Neural progenitor cell (in vitro differentiated cells): Measurements from ENCODE around the gene SPHK1. TPM values are rescaled to one million over a fixed set of nuclear protein-coding genes. Genes with fewer than 3 reads are reported as not detected.
A peak's percentile ranks its signal among the peaks of the same experiment; 100 is the strongest.

Experiments
- DNase-seq: peaks from one replicate; pipeline ENCODE4 v3.0.0-alpha.2; 2016; ENCODE audit warnings: low spot score
- H2AFZ ChIP-seq: fragments of 200-600 bp; sonication (generic); replicated peaks from 2 replicates; pipeline ENCODE4 v1.6.1; 2016; ENCODE audit warnings: antibody characterized with exemption
- H3F3A ChIP-seq: fragments of 200-600 bp; sonication (generic); 2 replicates; pipeline ENCODE4 v1.6.1; 2016; ENCODE audit warnings: antibody characterized with exemption, low read depth
- H3K27ac ChIP-seq: fragments of 200-600 bp; sonication (generic); 2 replicates; pipeline ENCODE4 v1.5.1; 2016; ENCODE audit warnings: mild to moderate bottlenecking
- H3K27me3 ChIP-seq: fragments of 200-600 bp; sonication (generic); 2 replicates; pipeline ENCODE4 v1.6.1; 2016; ENCODE audit warnings: mild to moderate bottlenecking, moderate library complexity
- H3K36me3 ChIP-seq: fragments of 200-600 bp; sonication (generic); 2 replicates; pipeline ENCODE4 v1.5.1; 2016
- H3K4me1 ChIP-seq: fragments of 200-600 bp; sonication (generic); 2 replicates; pipeline ENCODE4 v1.6.1; 2016; ENCODE audit warnings: mixed run types
- H3K4me2 ChIP-seq: fragments of 200-600 bp; sonication (generic); 2 replicates; pipeline ENCODE4 v1.6.1; 2016
- H3K4me3 ChIP-seq: fragments of 200-600 bp; sonication (generic); 2 replicates; pipeline ENCODE4 v1.5.1; 2016
- H3K79me2 ChIP-seq: fragments of 200-600 bp; sonication (generic); 2 replicates; pipeline ENCODE4 v1.6.1; 2016; ENCODE audit warnings: low read depth
- H3K9ac ChIP-seq: fragments of 200-600 bp; sonication (generic); 2 replicates; pipeline ENCODE4 v1.6.1; 2016
- H3K9me3 ChIP-seq: fragments of 200-600 bp; sonication (generic); 2 replicates; pipeline ENCODE4 v1.5.1; 2016; ENCODE audit warnings: low read depth
- H4K20me1 ChIP-seq: fragments of 200-600 bp; sonication (generic); 2 replicates; pipeline ENCODE4 v1.6.1; 2016; ENCODE audit warnings: low read depth
- H3K27ac Mint-ChIP-seq: 3 replicates; pipeline ENCODE4 v1.8.0; 2021; ENCODE audit warnings: mixed read lengths
- H3K27me3 Mint-ChIP-seq: 2 replicates; pipeline ENCODE4 v1.8.0; 2022; ENCODE audit warnings: low read depth, mild to moderate bottlenecking, inconsistent platforms, moderate library complexity, mixed read lengths; ENCODE audit not compliant: insufficient read depth
- H3K36me3 Mint-ChIP-seq: 3 replicates; pipeline ENCODE4 v1.8.0; 2021; ENCODE audit warnings: mixed read lengths
- H3K4me1 Mint-ChIP-seq: 3 replicates; pipeline ENCODE4 v1.8.0; 2021; ENCODE audit warnings: mixed read lengths
- H3K4me3 Mint-ChIP-seq: 3 replicates; pipeline ENCODE4 v1.8.0; 2021; ENCODE audit warnings: mild to moderate bottlenecking, moderate library complexity, mixed read lengths
- H3K9me3 Mint-ChIP-seq: 3 replicates; pipeline ENCODE4 v1.8.0; 2020; ENCODE audit warnings: mixed read lengths
- EZH2 ChIP-seq: fragments of 200-600 bp; sonication (generic); IDR thresholded peaks from 2 replicates; pipeline ENCODE4 v1.6.1; 2017; ENCODE audit warnings: antibody characterized with exemption, mild to moderate bottlenecking, moderate library complexity
- EZH2phosphoT487 ChIP-seq: fragments of 200-600 bp; sonication (generic); IDR thresholded peaks from 2 replicates; pipeline ENCODE4 v1.6.1; 2017; ENCODE audit warnings: antibody characterized with exemption
- total RNA-seq: library from RNA; depleted of rRNA; stranded (reverse); fragments of >200 nt; gene quantifications from 2 replicates; pipeline ENCODE4 v1.2.3, GENCODE V29; 2015; ENCODE audit warnings: low replicate concordance
- TF ChIP-seq, protein P1 (sequence below): fragments of 200-600 bp; sonication (generic); IDR thresholded peaks from 2 replicates; pipeline ENCODE4 v1.5.1; 2017; ENCODE audit warnings: antibody characterized with exemption, mild to moderate bottlenecking

SPHK1 gene
- total RNA-seq, 1 donor from 2014 or later, result 1.3 TPM

DNA sequence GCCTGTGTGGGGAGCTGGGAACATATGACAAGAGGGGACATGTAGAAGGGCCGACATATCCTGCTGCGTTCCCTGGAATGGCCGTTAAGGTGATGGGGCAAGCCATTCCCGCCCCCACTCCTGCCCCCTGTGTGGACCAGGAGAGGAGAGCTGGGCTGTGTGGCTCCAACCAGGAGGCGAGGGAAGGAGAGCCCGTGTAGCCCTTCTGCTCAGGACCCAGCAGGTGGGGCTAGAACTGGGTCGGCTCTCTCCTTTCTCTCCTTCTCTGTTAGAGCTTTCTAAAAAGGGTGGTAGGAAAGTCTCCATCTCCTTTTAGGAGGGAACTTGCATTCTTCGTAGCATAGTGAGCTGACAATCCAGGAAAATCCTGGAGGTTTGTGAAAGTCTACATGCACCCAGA lies 12.8 kb downstream of the SPHK1 start:
- TF ChIP-seq EZH2 (no peak), EZH2phosphoT487 (no peak)
- TF ChIP-seq, protein P1, sequence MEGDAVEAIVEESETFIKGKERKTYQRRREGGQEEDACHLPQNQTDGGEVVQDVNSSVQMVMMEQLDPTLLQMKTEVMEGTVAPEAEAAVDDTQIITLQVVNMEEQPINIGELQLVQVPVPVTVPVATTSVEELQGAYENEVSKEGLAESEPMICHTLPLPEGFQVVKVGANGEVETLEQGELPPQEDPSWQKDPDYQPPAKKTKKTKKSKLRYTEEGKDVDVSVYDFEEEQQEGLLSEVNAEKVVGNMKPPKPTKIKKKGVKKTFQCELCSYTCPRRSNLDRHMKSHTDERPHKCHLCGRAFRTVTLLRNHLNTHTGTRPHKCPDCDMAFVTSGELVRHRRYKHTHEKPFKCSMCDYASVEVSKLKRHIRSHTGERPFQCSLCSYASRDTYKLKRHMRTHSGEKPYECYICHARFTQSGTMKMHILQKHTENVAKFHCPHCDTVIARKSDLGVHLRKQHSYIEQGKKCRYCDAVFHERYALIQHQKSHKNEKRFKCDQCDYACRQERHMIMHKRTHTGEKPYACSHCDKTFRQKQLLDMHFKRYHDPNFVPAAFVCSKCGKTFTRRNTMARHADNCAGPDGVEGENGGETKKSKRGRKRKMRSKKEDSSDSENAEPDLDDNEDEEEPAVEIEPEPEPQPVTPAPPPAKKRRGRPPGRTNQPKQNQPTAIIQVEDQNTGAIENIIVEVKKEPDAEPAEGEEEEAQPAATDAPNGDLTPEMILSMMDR, result no peak
- Histone ChIP-seq H3F3A (peaks cover 8% of the 10 kb centered on the region), H3K4me2 (no peak overlapping the region), H3K79me2 (no peaks in the 10 kb centered on the region), H3K9me3 (no peaks in the 10 kb centered on the region), H4K20me1 (peaks cover 8% of the 10 kb centered on the region), H3K9ac (no peak overlapping the region), H3K27me3 (no peaks in the 10 kb centered on the region), H3K4me1 (no peaks in the 10 kb centered on the region), H3K27ac (no peak overlapping the region), H2AFZ (no peak overlapping the region), H3K4me3 (no peak overlapping the region), H3K36me3 (no peaks in the 10 kb centered on the region)
- H3K9me3 Mint-ChIP-seq, result no peaks in the 10 kb centered on the region
- H3K4me3 Mint-ChIP-seq, result no peak overlapping the region
- H3K27me3 Mint-ChIP-seq, result no peaks in the 10 kb centered on the region
- no peak for DNase-seq
- H3K27ac Mint-ChIP-seq, result no peak overlapping the region
- no peaks in the 10 kb centered on the region for H3K4me1 Mint-ChIP-seq
- peaks cover 36% of the 10 kb centered on the region for H3K36me3 Mint-ChIP-seq

DNA sequence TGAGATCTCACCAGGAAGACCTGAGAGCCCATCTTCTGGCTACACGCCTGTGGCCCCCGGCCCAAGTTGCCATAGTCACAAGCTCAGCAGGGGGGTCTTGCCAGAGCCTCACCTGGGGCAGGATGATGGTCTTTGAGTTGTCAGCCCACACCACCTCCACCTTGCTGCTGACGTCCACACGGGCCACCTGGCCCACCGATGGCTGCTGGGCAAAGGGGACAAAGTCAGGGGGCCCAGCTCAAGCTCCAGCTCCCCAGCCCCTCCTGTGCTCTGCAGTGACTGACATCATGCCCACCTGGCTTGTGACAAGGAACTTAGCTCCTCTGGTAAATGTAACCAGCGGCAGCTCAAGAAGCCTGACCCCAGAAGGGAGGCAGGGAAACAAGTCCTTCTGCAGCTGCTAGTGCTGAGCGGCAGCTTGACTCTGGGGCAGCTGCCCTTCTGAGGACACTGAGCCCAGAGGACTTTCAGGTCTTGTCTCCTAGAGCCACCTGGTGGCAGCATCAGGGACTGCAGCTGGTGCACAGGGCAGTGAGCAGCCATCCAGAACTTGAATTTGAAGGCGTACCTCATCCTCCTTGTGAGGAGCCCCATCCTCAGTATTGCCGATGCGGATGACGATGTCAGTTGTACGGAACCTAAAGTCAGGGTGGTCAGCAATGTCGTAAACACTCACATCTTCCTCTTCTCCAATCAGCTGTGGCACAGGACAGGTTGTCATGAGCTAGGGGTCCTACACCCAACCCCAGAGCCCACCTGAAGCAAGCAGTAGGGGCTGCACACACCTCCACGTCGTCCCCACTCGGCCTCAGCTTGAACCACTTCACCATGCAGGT lies 13.5 kb downstream of the SPHK1 start:
- H3K4me3 ChIP-seq, result no peak overlapping the region
- Mint-ChIP-seq H3K4me3 (peak overlapping the region; percentile 69), H3K27ac (no peak overlapping the region), H3K27me3 (no peaks in the 10 kb centered on the region), H3K9me3 (no peaks in the 10 kb centered on the region), H3K4me1 (no peaks in the 10 kb centered on the region), H3K36me3 (peaks cover 41% of the 10 kb centered on the region)
- no peaks in the 10 kb centered on the region for H3K9me3 ChIP-seq
- no peak overlapping the region for H3K27ac ChIP-seq
- H3K4me2 ChIP-seq, result no peak overlapping the region
- H3K9ac ChIP-seq, result no peak overlapping the region
- TF ChIP-seq, protein P1, result peak; percentile 92
- no peak for TF ChIP-seq EZH2
- H3F3A ChIP-seq, result peaks cover 8% of the 10 kb centered on the region
- no peaks in the 10 kb centered on the region for H3K27me3 ChIP-seq
- H3K36me3 ChIP-seq, result no peaks in the 10 kb centered on the region
- no peaks in the 10 kb centered on the region for H3K4me1 ChIP-seq
- no peaks in the 10 kb centered on the region for H3K79me2 ChIP-seq
- H4K20me1 ChIP-seq, result peaks cover 8% of the 10 kb centered on the region
- no peak overlapping the region for H2AFZ ChIP-seq
- DNase-seq, result peak; percentile 89

DNA sequence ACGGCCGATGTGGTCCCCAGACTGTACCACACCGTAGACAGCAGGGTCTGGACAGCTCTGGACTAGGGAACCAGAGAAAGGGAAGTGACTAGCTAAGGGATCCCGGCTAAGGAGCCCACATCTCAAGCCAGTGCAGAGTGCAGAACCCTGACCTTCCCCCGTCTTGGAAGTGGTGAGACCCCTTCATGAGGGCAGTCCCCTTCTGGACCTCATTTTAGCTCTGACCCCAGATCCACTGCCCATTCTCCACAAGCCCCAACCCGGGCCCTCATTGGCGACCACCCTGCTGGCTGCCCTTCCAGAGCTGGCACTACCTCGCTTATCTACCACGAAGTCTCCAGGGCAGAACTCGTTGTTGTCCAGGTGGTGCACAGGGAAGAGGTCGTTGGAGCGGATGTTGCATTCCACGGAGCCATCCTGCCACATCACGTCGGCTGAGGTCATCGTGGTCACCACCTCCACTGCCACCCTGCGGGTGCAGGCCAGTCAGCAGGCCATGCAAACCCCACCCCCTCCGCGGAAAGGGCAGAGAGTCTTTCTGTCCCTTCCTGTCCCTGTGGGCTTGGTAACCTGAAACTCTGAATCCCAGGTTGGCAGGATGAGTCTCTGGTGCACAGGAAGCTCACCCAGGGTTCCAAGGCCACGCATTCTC lies 14.2 kb downstream of the SPHK1 start:
- H3F3A ChIP-seq, result peaks cover 8% of the 10 kb centered on the region
- peaks cover 8% of the 10 kb centered on the region for H4K20me1 ChIP-seq
- H2AFZ ChIP-seq, result no peak overlapping the region
- H3K27me3 ChIP-seq, result no peaks in the 10 kb centered on the region
- Mint-ChIP-seq H3K4me3 (peak overlapping the region; percentile 69), H3K27me3 (no peaks in the 10 kb centered on the region), H3K36me3 (peaks cover 43% of the 10 kb centered on the region), H3K4me1 (no peaks in the 10 kb centered on the region), H3K9me3 (no peaks in the 10 kb centered on the region), H3K27ac (no peak overlapping the region)
- H3K9ac ChIP-seq, result no peak overlapping the region
- no peak overlapping the region for H3K4me2 ChIP-seq
- no peaks in the 10 kb centered on the region for H3K9me3 ChIP-seq
- H3K4me1 ChIP-seq, result no peaks in the 10 kb centered on the region
- no peaks in the 10 kb centered on the region for H3K36me3 ChIP-seq
- H3K4me3 ChIP-seq, result no peak overlapping the region
- TF ChIP-seq, protein P1, result no peak
- TF ChIP-seq EZH2 (no peak), EZH2phosphoT487 (no peak)
- no peaks in the 10 kb centered on the region for H3K79me2 ChIP-seq
- no peak for DNase-seq
- H3K27ac ChIP-seq, result no peak overlapping the region
